ENCODE data around the gene PNMT. TPM values are rescaled to one million over a fixed set of nuclear protein-coding genes. Genes with fewer than 3 reads are reported as not detected.

Gene PNMT
- total and polyA plus RNA-seq, 2 of the 8 experiments (the other 6 are each of a cell fraction or from before 2014, with no cell fraction given) = 5.6 to 10.9 TPM

DNA sequence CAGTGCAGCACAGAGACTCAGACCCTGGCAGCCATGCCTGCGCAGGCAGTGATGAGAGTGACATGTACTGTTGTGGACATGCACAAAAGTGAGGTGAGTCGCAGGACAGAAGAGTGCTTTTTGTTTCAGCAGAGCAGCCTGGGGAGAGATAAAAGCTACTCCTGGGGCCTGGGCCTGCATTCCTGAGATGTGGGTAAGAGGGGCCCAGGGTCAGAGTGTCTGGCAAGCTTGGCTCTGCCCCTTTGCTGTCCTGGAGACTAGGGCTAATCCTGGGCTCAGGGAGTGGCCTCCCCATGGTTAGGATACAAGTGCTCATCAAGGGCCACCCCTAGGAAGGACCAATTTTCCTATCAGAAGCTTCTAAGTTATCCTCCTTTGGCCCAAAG is 26.8 kb downstream of the PNMT start:
- POLR2A ChIA-PET (ENCODE audit: partially characterized antibody) = interaction anchor here (0.7 to 38.1 kb wide), 8 partner anchors 12 to 62 kb away, joined by 3 to 708 read pairs (median 4); partner anchors contain the start of genes PGAP3, PNMT and TCAP

More for the DNA sequence above, 26.8 kb downstream of the PNMT start:
- Histone ChIP-seq H2AK5ac (ENCODE audit: low read depth, low read length) (peak overlapping the region; percentile 54; the same call in 1 of the 2 replicates), H3K23ac (ENCODE audit: insufficient read length) (no peak overlapping the region), H4K5ac (ENCODE audit: insufficient read length, low read depth, low read length) (peak overlapping the region; percentile 67), H3K4me1 (replicated peaks in 1 of 4; ENCODE audit: control insufficient read depth in 3 of 4, insufficient read depth in 4 of 4, low read length in 3 of 4) (peaks cover 18 to 30% (median 21%) of the 10 kb centered on the region in 4 experiments), H2BK5ac (ENCODE audit: low read depth, low read length) (peak overlapping the region; percentile 95), H3K79me2 (ENCODE audit: control insufficient read depth in 1 of 2, insufficient read depth in 2 of 2, low read length in 2 of 2) (peaks cover 0 to 21% of the 10 kb centered on the region in 2 experiments; a peak in 2 of 4 replicates), H4K20me1 (replicated peaks in 1 of 2; ENCODE audit: control insufficient read depth in 1 of 2, insufficient read depth in 2 of 2, low read length in 2 of 2) (no peaks in the 10 kb centered on the region), H3K9me3 (ENCODE audit: insufficient read depth in 2 of 2, low read depth in 1 of 2, low read length in 1 of 2) (no peaks in the 10 kb centered on the region), H2AFZ (ENCODE audit: low read length) (no peak overlapping the region), H3K4me2 (ENCODE audit: insufficient read depth in 1 of 2, low read depth in 2 of 2, low read length in 2 of 2) (peak overlapping the region; percentile 7 to 20; a peak in 3 of 4 replicates), H3K14ac (ENCODE audit: insufficient read length) (no peak overlapping the region), H4K8ac (ENCODE audit: extremely low read depth, insufficient read depth, low read length) (no peak overlapping the region), H3K23me2 (ENCODE audit: low read depth, low read length) (peaks cover 4% of the 10 kb centered on the region; the same call in 1 of the 2 replicates), H2BK12ac (ENCODE audit: low read depth, low read length) (peak overlapping the region; percentile 86; the same call in 1 of the 2 replicates), H4K91ac (replicated peaks; ENCODE audit: insufficient read length, low read length) (peak overlapping the region; percentile 67), H3K4ac (replicated peaks; ENCODE audit: insufficient read length, low read depth, low read length) (peak overlapping the region; percentile 54), H3K36me3 (ENCODE audit: control insufficient read depth in 2 of 4, insufficient read depth in 4 of 4, low read length in 3 of 4) (no peaks in the 10 kb centered on the region), H2BK15ac (ENCODE audit: low read length) (peak overlapping the region; percentile 77; the same call in 1 of the 2 replicates), H3K18ac (ENCODE audit: extremely low read depth, low read length) (peak overlapping the region; percentile 89; the same call in 1 of the 2 replicates), H3K27ac (ENCODE audit: low read depth, low read length) (peak overlapping the region; percentile 87; the same call in 1 of the 2 replicates), H3K79me1 (ENCODE audit: low read depth, low read length) (peaks cover 2% of the 10 kb centered on the region; the same call in 1 of the 2 replicates), H2BK120ac (replicated peaks; ENCODE audit: low read depth, low read length) (peak overlapping the region; percentile 27), H3K56ac (replicated peaks; ENCODE audit: insufficient read length, low read depth, low read length) (peak overlapping the region; percentile 85), H2BK20ac (ENCODE audit: low read length) (peak overlapping the region; percentile 1), H3K27me3 (replicated peaks in 1 of 4; ENCODE audit: control insufficient read depth in 3 of 4, extremely low read depth in 1 of 4, insufficient read depth in 3 of 4, low read length in 3 of 4) (no peaks in the 10 kb centered on the region), H3K4me3 (ENCODE audit: extremely low read depth in 1 of 4, insufficient read depth in 2 of 4, low read depth in 3 of 4, low read length in 4 of 4) (no peak overlapping the region), H3K9ac (replicated peaks in 1 of 4; ENCODE audit: extremely low read depth in 1 of 4, low read depth in 3 of 4, low read length in 3 of 4) (peak overlapping the region in 1 of 4 experiments; percentile 33; a peak in 1 of 7 replicates)
- CTCF ChIA-PET (ENCODE audit: partially characterized antibody) = interaction anchor here (0.6 to 52.4 kb wide), 12 partner anchors 11 to 1022 kb away, joined by 3 to 1885 read pairs (median 4); partner anchors contain the start of genes MIEN1, PPP1R1B and STARD3
- WGBS, 2 experiments (ENCODE audit: extremely low coverage in 1 of 2, insufficient coverage in 1 of 2, insufficient read length in 1 of 2, insufficient replicate concordance in 2 of 2, low coverage in 1 of 2, low lambda C conversion rate in 2 of 2, missing lambda C conversion rate in 1 of 2) = 52% methylated on average over 2 of the region's 2 CpGs; no CpG with 5 or more reads in 1 of the 2 experiments
- FAIRE-seq (no peak), DNase-seq (ENCODE audit: low read depth in 1 of 2, low spot score in 2 of 2) (no peak)
- no peak for TF ChIP-seq BCL11A (IDR thresholded peaks at IDR 0.05; ENCODE audit: low read depth in 2 of 2, low read length in 2 of 2)
- no peak for TF ChIP-seq GTF2F1 (IDR thresholded peaks at IDR 0.05; ENCODE audit: borderline replicate concordance, low read depth, low read length)
- peak; percentile 17 for TF ChIP-seq CTBP2 (IDR thresholded peaks at IDR 0.05; ENCODE audit: borderline replicate concordance, insufficient read depth, insufficient read length, low read length)
